H9 (cell line): ENCODE results near the gene MRM1. TPM values are rescaled to one million over a fixed set of nuclear protein-coding genes. Genes with fewer than 3 reads are reported as not detected.

Experiments used
- DNase-seq: peaks from one replicate; pipeline ENCODE4 v3.0.0-alpha.2; 2017
- H2AFZ ChIP-seq: one replicate; pipeline ENCODE4 v1.6.1; 2013; ENCODE audit warnings: mild to moderate bottlenecking, low read length, control low read depth, moderate library complexity
- H2AK5ac ChIP-seq: 2 replicates; pipeline ENCODE4 v1.6.1; 2013; ENCODE audit warnings: low read length, control low read depth, mixed read lengths; ENCODE audit not compliant: insufficient read length
- H2BK120ac ChIP-seq: one replicate; pipeline ENCODE4 v1.6.1; 2013; ENCODE audit warnings: low read depth, mild to moderate bottlenecking, low read length, control low read depth, inconsistent platforms; ENCODE audit not compliant: poor library complexity, severe bottlenecking
- H2BK12ac ChIP-seq: 2 replicates; pipeline ENCODE4 v1.6.1; 2013; ENCODE audit warnings: low read length, control low read depth, mixed read lengths, low read depth; ENCODE audit not compliant: insufficient read length
- H2BK15ac ChIP-seq: 2 replicates; pipeline ENCODE4 v1.6.1; 2013; ENCODE audit warnings: low read depth, low read length, control low read depth
- H2BK20ac ChIP-seq: one replicate; pipeline ENCODE4 v1.6.1; 2013; ENCODE audit warnings: low read depth, mild to moderate bottlenecking, low read length, control low read depth, inconsistent platforms; ENCODE audit not compliant: poor library complexity, severe bottlenecking
- H2BK5ac ChIP-seq: 2 replicates; pipeline ENCODE4 v1.6.1; 2013; ENCODE audit warnings: low read length, control low read depth, mixed read lengths; ENCODE audit not compliant: insufficient read length
- H3K14ac ChIP-seq: 2 replicates; pipeline ENCODE4 v1.6.1; 2013; ENCODE audit warnings: low read length, control low read depth; ENCODE audit not compliant: insufficient read depth
- H3K18ac ChIP-seq: 2 replicates; pipeline ENCODE4 v1.6.1; 2013; ENCODE audit warnings: low read depth, mild to moderate bottlenecking, mixed read lengths, low read length, control low read depth; ENCODE audit not compliant: insufficient read length
- H3K23ac ChIP-seq: 2 replicates; pipeline ENCODE4 v1.6.1; 2013; ENCODE audit warnings: low read length, control low read depth, mixed read lengths, low read depth; ENCODE audit not compliant: insufficient read length
- H3K23me2 ChIP-seq: 2 replicates; pipeline ENCODE4 v1.6.1; 2013; ENCODE audit warnings: low read depth, mild to moderate bottlenecking, mixed read lengths, low read length, control low read depth; ENCODE audit not compliant: insufficient read length, poor library complexity, severe bottlenecking
- H3K27ac ChIP-seq: 2 replicates; pipeline ENCODE4 v1.5.1; 2013; ENCODE audit warnings: low read length, control low read depth, mixed read lengths, low read depth; ENCODE audit not compliant: insufficient read length
- H3K27me3 ChIP-seq: 2 replicates; pipeline ENCODE4 v1.6.1; 2013; ENCODE audit warnings: low read length, control low read depth, inconsistent platforms; ENCODE audit not compliant: insufficient read depth
- H3K4ac ChIP-seq: 2 replicates; pipeline ENCODE4 v1.6.1; 2013; ENCODE audit warnings: low read depth, mild to moderate bottlenecking, control low read depth, inconsistent platforms, low read length, moderate library complexity
- H3K4me1 ChIP-seq: 2 replicates; pipeline ENCODE4 v1.6.1; 2013; ENCODE audit warnings: low read length, control low read depth, inconsistent platforms; ENCODE audit not compliant: insufficient read depth
- H3K4me2 ChIP-seq: 2 replicates; pipeline ENCODE4 v1.6.1; 2013; ENCODE audit warnings: low read length, control low read depth, mixed read lengths; ENCODE audit not compliant: insufficient read length, insufficient read depth
- H3K56ac ChIP-seq: 2 replicates; pipeline ENCODE4 v1.6.1; 2013; ENCODE audit warnings: low read depth, mild to moderate bottlenecking, mixed read lengths, low read length, control low read depth; ENCODE audit not compliant: insufficient read length
- H3K79me1 ChIP-seq: 2 replicates; pipeline ENCODE4 v1.6.1; 2013; ENCODE audit warnings: low read depth, mild to moderate bottlenecking, moderate library complexity, low read length, control low read depth, inconsistent platforms; ENCODE audit not compliant: insufficient read depth, poor library complexity, severe bottlenecking
- H3K79me2 ChIP-seq: 2 replicates; pipeline ENCODE4 v1.6.1; 2013; ENCODE audit warnings: low read length, control low read depth, inconsistent platforms; ENCODE audit not compliant: insufficient read depth
- H3K9ac ChIP-seq: 2 replicates; pipeline ENCODE4 v1.6.1; 2013; ENCODE audit warnings: low read length, control low read depth, mixed read lengths; ENCODE audit not compliant: insufficient read length; ENCODE audit errors: extremely low read depth
- H3K9me3 ChIP-seq: one replicate; pipeline ENCODE4 v1.6.1; 2013; ENCODE audit warnings: low read depth, low read length, inconsistent platforms; ENCODE audit not compliant: control insufficient read depth
- H3T11ph ChIP-seq: one replicate; pipeline ENCODE4 v1.6.1; 2013; ENCODE audit warnings: mild to moderate bottlenecking, low read length, control low read depth, inconsistent platforms
- H4K20me1 ChIP-seq: one replicate; pipeline ENCODE4 v1.6.1; 2013; ENCODE audit not compliant: control insufficient read depth, insufficient read length, insufficient read depth
- H4K5ac ChIP-seq: 2 replicates; pipeline ENCODE4 v1.6.1; 2013; ENCODE audit warnings: low read depth, mild to moderate bottlenecking, mixed read lengths, low read length, control low read depth; ENCODE audit not compliant: insufficient read length
- H4K8ac ChIP-seq: replicated peaks from 2 replicates; pipeline ENCODE4 v1.6.1; 2013; ENCODE audit warnings: low read length, control low read depth, mixed read lengths, low read depth; ENCODE audit not compliant: insufficient read length
- H4K91ac ChIP-seq: 2 replicates; pipeline ENCODE4 v1.6.1; 2013; ENCODE audit warnings: low read depth, mild to moderate bottlenecking, moderate library complexity, mixed read lengths, low read length, control low read depth; ENCODE audit not compliant: insufficient read length
- H3K27ac Mint-ChIP-seq, 3 experiments: 2 replicates in 2 of 3; 3 replicates in 1 of 3; pipeline ENCODE4 v1.8.0; 2020 to 2021; ENCODE audit warnings: mixed read lengths in 3 of 3, mild to moderate bottlenecking in 1 of 3, moderate library complexity in 1 of 3
- H3K27me3 Mint-ChIP-seq: 2 replicates; pipeline ENCODE4 v1.8.0; 2021; ENCODE audit warnings: low read depth, mild to moderate bottlenecking, moderate library complexity, mixed read lengths
- H3K36me3 Mint-ChIP-seq, 3 experiments: 2 replicates in 2 of 3; 3 replicates in 1 of 3; pipeline ENCODE4 v1.8.0; 2020 to 2021; ENCODE audit warnings: low read depth in 3 of 3, mixed read lengths in 3 of 3; ENCODE audit not compliant: insufficient read depth in 1 of 3
- H3K4me1 Mint-ChIP-seq, 2 experiments: 2 replicates each; pipeline ENCODE4 v1.8.0; 2020; ENCODE audit warnings: mixed read lengths in 2 of 2
- H3K4me3 Mint-ChIP-seq, 2 experiments: 2 replicates in 1 of 2; 3 replicates in 1 of 2; pipeline ENCODE4 v1.8.0; 2020 to 2021; ENCODE audit warnings: mild to moderate bottlenecking in 2 of 2, mixed read lengths in 2 of 2, moderate library complexity in 1 of 2
- H3K9me3 Mint-ChIP-seq, 2 experiments: 2 replicates in 1 of 2; 3 replicates in 1 of 2; pipeline ENCODE4 v1.8.0; 2020; ENCODE audit warnings: mild to moderate bottlenecking in 2 of 2, mixed read lengths in 2 of 2, moderate library complexity in 1 of 2
- CTCF ChIP-seq: fragments of 200-600 bp; sonication (generic); conservative IDR thresholded peaks from 3 replicates; pipeline ENCODE4 v1.8.0; 2021; ENCODE audit warnings: antibody characterized with exemption, mild to moderate bottlenecking
- WGBS: extraction: QIAGEN DNeasy Blood & Tissue Kit; methylation state at CpG from one replicate; pipeline ENCODE4 v1.1.7; 2013; ENCODE audit warnings: missing lambda C conversion rate, low lambda C conversion rate, mixed read lengths; ENCODE audit not compliant: insufficient read length; ENCODE audit errors: extremely low coverage; 5-methylcytosine and 5-hydroxymethylcytosine counted together
- total RNA-seq: library from RNA; stranded (reverse); gene quantifications from 2 replicates; pipeline ENCODE4 v1.2.1, GENCODE V29; 2021

MRM1 gene
- total RNA-seq, 1 experiment from 2014 or later, result 10.3 TPM

GRCh38 chr17:36610474-36610873, 9.1 kb downstream of the MRM1 start:
- no peaks in the 10 kb centered on the region for H3K79me2 ChIP-seq
- no peak for DNase-seq
- H3K27ac ChIP-seq, result no peak overlapping the region
- H3K4me3 Mint-ChIP-seq, result no peak overlapping the region
- no peak overlapping the region for H3K23ac ChIP-seq
- no peaks in the 10 kb centered on the region for H3K23me2 ChIP-seq
- no peaks in the 10 kb centered on the region for H3K9me3 ChIP-seq
- no peak overlapping the region for H2AK5ac ChIP-seq
- peaks cover 43 to 51% of the 10 kb centered on the region in 2 experiments for H3K4me1 Mint-ChIP-seq
- H4K5ac ChIP-seq, result no peak overlapping the region
- H3K36me3 Mint-ChIP-seq, result peaks cover 3 to 25% (median 10%) of the 10 kb centered on the region in 3 experiments
- no peak for TF ChIP-seq CTCF
- H3K4me2 ChIP-seq, result no peak overlapping the region
- H3K56ac ChIP-seq, result no peak overlapping the region
- no peak overlapping the region for H2BK120ac ChIP-seq
- no peaks in the 10 kb centered on the region for H3K27me3 Mint-ChIP-seq
- H2BK12ac ChIP-seq, result no peak overlapping the region
- H3K9me3 Mint-ChIP-seq, result peaks cover 0 to 3% of the 10 kb centered on the region in 2 experiments; a peak in 1 of 5 replicates
- peak overlapping the region in 1 of 3 experiments; percentile 76; a peak in 1 of 7 replicates for H3K27ac Mint-ChIP-seq
- no peak overlapping the region for H2BK15ac ChIP-seq
- no peaks in the 10 kb centered on the region for H3K79me1 ChIP-seq
- no CpG with 5 or more reads among the region's 6 CpGs for whole genome bisulfite sequencing
- H3T11ph ChIP-seq, result no peak overlapping the region
- H2BK5ac ChIP-seq, result no peak overlapping the region
- H4K20me1 ChIP-seq, result no peaks in the 10 kb centered on the region
- peaks cover 8% of the 10 kb centered on the region; the same call in 1 of the 2 replicates for H3K4me1 ChIP-seq
- no peak overlapping the region for H4K8ac ChIP-seq
- no peak overlapping the region for H3K14ac ChIP-seq
- no peak overlapping the region for H3K18ac ChIP-seq
- no peak overlapping the region for H4K91ac ChIP-seq
- no peaks in the 10 kb centered on the region for H3K27me3 ChIP-seq
- H3K9ac ChIP-seq, result no peak overlapping the region
- H2AFZ ChIP-seq, result no peak overlapping the region
- no peak overlapping the region for H3K4ac ChIP-seq
- H2BK20ac ChIP-seq, result no peak overlapping the region
